Common myeloid progenitor, CD34-positive (primary cell): Measurements from ENCODE around the gene CACNG7. TPM values are rescaled to one million over a fixed set of nuclear protein-coding genes. Genes with fewer than 3 reads are reported as not detected.
A peak's percentile ranks its signal among the peaks of the same experiment; 100 is the strongest.

ENCODE experiments used
- CTCF ChIA-PET: fragments of 350-600 bp; sonication (Branson Sonifier 250); formaldehyde crosslinking; loops from one replicate; lab custom pipeline; 2021; ENCODE audit warnings: antibody characterized with exemption; lab: Charles Lee
- POLR2A ChIA-PET: fragments of 350-600 bp; sonication (Branson Sonifier 250); formaldehyde crosslinking; loops from one replicate; lab custom pipeline; 2021; ENCODE audit warnings: antibody characterized with exemption; lab: Charles Lee
- DNase-seq, 3 donors: peaks; one replicate each; pipeline versions ENCODE4 v3.0.0 to v3.0.0-alpha.2; 2013
- H3K27ac ChIP-seq, 2 experiments: 1 replicate in 1 of 2; 2 replicates in 1 of 2; pipeline ENCODE4 v1.7.0; 2013; ENCODE audit warnings: inconsistent platforms in 2 of 2, low read length in 2 of 2, mild to moderate bottlenecking in 2 of 2, low read depth in 1 of 2, moderate library complexity in 1 of 2; ENCODE audit not compliant: severe bottlenecking in 2 of 2, insufficient read depth in 1 of 2, poor library complexity in 1 of 2
- H3K27me3 ChIP-seq, 5 experiments: replicated peaks in 2 of 5; 1 replicate in 3 of 5; 2 replicates in 2 of 5; pipeline versions ENCODE4 v1.6.1 to v1.7.0; 2013; ENCODE audit warnings: low read length in 4 of 5, mild to moderate bottlenecking in 2 of 5, moderate library complexity in 2 of 5, inconsistent platforms in 1 of 5; ENCODE audit not compliant: insufficient read depth in 5 of 5, control insufficient read depth in 4 of 5
- H3K36me3 ChIP-seq, 4 experiments: 1 replicate in 2 of 4; 2 replicates in 2 of 4; pipeline versions ENCODE4 v1.6.1 to v1.7.0; 2013; ENCODE audit warnings: low read length in 3 of 4, control low read depth in 1 of 4, mild to moderate bottlenecking in 1 of 4; ENCODE audit not compliant: control insufficient read depth in 4 of 4, insufficient read depth in 4 of 4
- H3K4me1 ChIP-seq, 4 experiments: 1 replicate in 3 of 4; 2 replicates in 1 of 4; pipeline versions ENCODE4 v1.6.1 to v1.7.1; 2013; ENCODE audit warnings: low read length in 3 of 4, mild to moderate bottlenecking in 3 of 4, control low read depth in 1 of 4, inconsistent platforms in 1 of 4, moderate library complexity in 1 of 4; ENCODE audit not compliant: control insufficient read depth in 4 of 4, insufficient read depth in 4 of 4; ENCODE audit errors: control extremely low read depth in 1 of 4
- H3K4me3 ChIP-seq, 7 experiments: 1 replicate in 4 of 7; 2 replicates in 3 of 7; pipeline versions ENCODE4 v1.5.1 to v1.7.0; 2013; ENCODE audit warnings: mild to moderate bottlenecking in 7 of 7, low read length in 6 of 7, moderate library complexity in 6 of 7, inconsistent platforms in 2 of 7, low read depth in 2 of 7, control low read depth in 1 of 7; ENCODE audit not compliant: insufficient read depth in 4 of 7, control insufficient read depth in 1 of 7; ENCODE audit errors: extremely low read depth in 1 of 7
- H3K9me3 ChIP-seq, 5 experiments: 1 replicate in 4 of 5; 2 replicates in 1 of 5; pipeline versions ENCODE4 v1.6.1 to v1.7.1; 2013; ENCODE audit warnings: low read length in 4 of 5, mild to moderate bottlenecking in 2 of 5, inconsistent platforms in 1 of 5, low read depth in 1 of 5, moderate library complexity in 1 of 5; ENCODE audit not compliant: control insufficient read depth in 4 of 5, insufficient read depth in 2 of 5; ENCODE audit errors: control extremely low read depth in 1 of 5
- WGBS: methylation state at CpG from one replicate; pipeline ENCODE4 v1.1.5; 2013; ENCODE audit not compliant: insufficient coverage; 5-methylcytosine and 5-hydroxymethylcytosine counted together
- polyA plus RNA-seq: library from polyadenylated mRNA; unstranded; fragments of 120-200 nt; gene quantifications from one replicate; pipeline ENCODE4 v1.2.1, GENCODE V29; 2013

CACNG7 gene
- not detected for polyA plus RNA-seq

- DNase-seq, result no peak
- Histone ChIP-seq H3K27ac (no peak within 1 kb of the TSS), H3K4me3 (peak within 1 kb of the TSS in 1 of 7 experiments; percentile 28), H3K36me3 (no peaks in the 10 kb centered on the region), H3K27me3 (peaks cover 0 to 93% (median 34%) of the 10 kb centered on the region in 5 experiments), H3K4me1 (peaks cover 0 to 13% (median 8%) of the 10 kb centered on the region in 4 experiments), H3K9me3 (no peaks in the 10 kb centered on the region)
- WGBS, result 12% methylated on average over 5 of the region's 28 CpGs
- ChIA-PET POLR2A (no interaction called here), CTCF (interaction anchor here (1.0 kb wide), 1 partner anchor 115 kb away, joined by 3 read pairs; no protein-coding TSS in a partner anchor)
Measured at GRCh38 chr19:53908935-53909415, at the start of gene CACNG7. CACNG7 (plus strand) TSS chr19:53909278; CDS start chr19:53912832, 3,554 bp downstream.

- H3K27ac ChIP-seq, result no peak overlapping the region
- DNase-seq, result no peak
- no peaks in the 10 kb centered on the region for H3K27me3 ChIP-seq
- no peaks in the 10 kb centered on the region for H3K9me3 ChIP-seq
- H3K36me3 ChIP-seq, result no peaks in the 10 kb centered on the region
- 96% methylated on average over 6 of the region's 6 CpGs for WGBS
- CTCF ChIA-PET, result no interaction called here
- POLR2A ChIA-PET, result no interaction called here
- peaks cover 5 to 32% (median 22%) of the 10 kb centered on the region in 4 experiments for H3K4me1 ChIP-seq
- no peak overlapping the region for H3K4me3 ChIP-seq
Measured at GRCh38 chr19:53864308-53864836, 44.7 kb upstream of the CACNG7 start.

DNA sequence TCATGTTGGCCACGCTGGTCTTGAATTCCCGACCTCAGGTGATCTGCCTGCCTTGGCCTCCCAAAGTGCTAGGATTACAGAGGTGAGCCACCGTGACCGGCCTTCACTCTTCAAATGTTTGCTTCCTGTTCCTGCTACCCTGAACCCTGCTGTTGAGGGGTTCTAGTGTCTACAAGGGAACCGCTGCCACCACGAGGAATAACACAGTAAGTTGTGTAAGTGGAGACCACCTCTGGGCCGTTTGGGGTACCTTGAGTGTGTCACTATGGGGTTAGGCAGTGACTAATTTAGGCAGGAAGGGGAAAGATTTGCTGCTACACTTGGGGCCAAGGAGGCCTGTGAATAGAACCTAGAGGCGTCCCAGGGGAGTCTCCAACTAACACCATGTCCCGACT is 43.6 kb upstream of the CACNG7 start:
- peak; percentile 50 to 78 (median 72) for DNase-seq
- no peaks in the 10 kb centered on the region for H3K9me3 ChIP-seq
- POLR2A ChIA-PET, result interaction anchor here (0.6 to 2.4 kb wide), 3 partner anchors 11 to 155 kb away, joined by 3 to 13 read pairs (median 4); no protein-coding TSS in a partner anchor
- 59% methylated on average over 7 of the region's 9 CpGs for WGBS
- H3K36me3 ChIP-seq, result no peaks in the 10 kb centered on the region
- peak overlapping the region in 5 of 7 experiments; percentile 44 to 81 (median 65) for H3K4me3 ChIP-seq
- peaks cover 5 to 35% (median 25%) of the 10 kb centered on the region in 4 experiments for H3K4me1 ChIP-seq
- CTCF ChIA-PET, result interaction anchor here (1.0 to 2.5 kb wide), 4 partner anchors 10 to 24 kb away, joined by 6 to 12 read pairs (median 8); no protein-coding TSS in a partner anchor
- peak overlapping the region; percentile 94 to 99 for H3K27ac ChIP-seq
- H3K27me3 ChIP-seq, result no peaks in the 10 kb centered on the region

- Histone ChIP-seq H3K4me3 (peak overlapping the region in 6 of 7 experiments; percentile 42 to 81 (median 65)), H3K36me3 (peaks cover 0 to 4% (median 0%) of the 10 kb centered on the region in 4 experiments), H3K27me3 (no peaks in the 10 kb centered on the region), H3K27ac (peak overlapping the region; percentile 94 to 99), H3K4me1 (peaks cover 5 to 42% (median 31%) of the 10 kb centered on the region in 4 experiments), H3K9me3 (no peaks in the 10 kb centered on the region)
- peak; percentile 72 to 78 (median 77) for DNase-seq
- POLR2A ChIA-PET, result interaction anchor here (0.6 to 2.4 kb wide), 4 partner anchors 11 to 154 kb away, joined by 3 to 13 read pairs (median 4); no protein-coding TSS in a partner anchor
- CTCF ChIA-PET, result interaction anchor here (1.0 to 2.5 kb wide), 5 partner anchors 10 to 25 kb away, joined by 4 to 12 read pairs (median 7); no protein-coding TSS in a partner anchor
- WGBS, result 2% methylated on average over 36 of the region's 50 CpGs
Measured at GRCh38 chr19:53865918-53866864, 42.9 kb upstream of the CACNG7 start.

GRCh38 chr19:53866865-53867224 is 42.2 kb upstream of the CACNG7 start:
- H3K36me3 ChIP-seq, result peaks cover 0 to 7% (median 0%) of the 10 kb centered on the region in 4 experiments
- DNase-seq, result no peak
- ChIA-PET POLR2A (interaction anchor here (1.5 to 2.4 kb wide), 2 partner anchors 10 to 12 kb away, joined by 4 to 13 read pairs; no protein-coding TSS in a partner anchor), CTCF (interaction anchor here (0.6 to 2.5 kb wide), 5 partner anchors 10 to 1338 kb away, joined by 3 to 12 read pairs (median 6); no protein-coding TSS in a partner anchor)
- no peaks in the 10 kb centered on the region for H3K9me3 ChIP-seq
- peaks cover 5 to 47% (median 37%) of the 10 kb centered on the region in 4 experiments for H3K4me1 ChIP-seq
- 71% methylated on average over 9 of the region's 14 CpGs for WGBS
- H3K27me3 ChIP-seq, result no peaks in the 10 kb centered on the region
- peak overlapping the region; percentile 20 to 81 (median 65) for H3K4me3 ChIP-seq
- H3K27ac ChIP-seq, result peak overlapping the region; percentile 94 to 99

GRCh38 chr19:53867225-53868090 is 41.6 kb upstream of the CACNG7 start, which contains the start of gene MYADM:
MYADM (plus strand) TSS chr19:53867883; CDS start chr19:53873530, 5,647 bp downstream.
- H3K27me3 ChIP-seq, result no peaks in the 10 kb centered on the region
- ChIA-PET POLR2A (interaction anchor here (1.5 to 2.4 kb wide), 3 partner anchors 9 to 14 kb away, joined by 4 to 13 read pairs (median 9); no protein-coding TSS in a partner anchor), CTCF (interaction anchor here (0.6 to 2.5 kb wide), 4 partner anchors 10 to 1338 kb away, joined by 3 to 12 read pairs (median 6); no protein-coding TSS in a partner anchor)
- H3K4me3 ChIP-seq, result peak within 1 kb of the TSS; percentile 75 to 100 (median 96)
- DNase-seq, result peak; percentile 100
- 4% methylated on average over 17 of the region's 37 CpGs for WGBS
- peaks cover 5 to 52% (median 41%) of the 10 kb centered on the region in 4 experiments for H3K4me1 ChIP-seq
- H3K36me3 ChIP-seq, result peaks cover 0 to 11% (median 0%) of the 10 kb centered on the region in 4 experiments
- H3K27ac ChIP-seq, result peak within 1 kb of the TSS; percentile 96 to 99
- H3K9me3 ChIP-seq, result no peaks in the 10 kb centered on the region
